Skeletal muscle satellite cell (primary cell): ENCODE measurements around the gene CAMK1D.

ENCODE experiments used
- H3K27me3 ChIP-seq: 2 replicates; pipeline ENCODE4 v1.7.0; 2013; ENCODE audit warnings: low read length; ENCODE audit not compliant: control insufficient read depth, insufficient read depth
- H3K36me3 ChIP-seq: 2 replicates; pipeline ENCODE4 v1.7.0; 2013; ENCODE audit warnings: mild to moderate bottlenecking, control low read depth, low read length; ENCODE audit not compliant: insufficient read depth
- H3K4me1 ChIP-seq: 2 replicates; pipeline ENCODE4 v1.7.0; 2013; ENCODE audit warnings: low read length; ENCODE audit not compliant: control insufficient read depth, insufficient read depth
- H3K4me2 ChIP-seq: 2 replicates; pipeline ENCODE4 v1.7.0; 2013; ENCODE audit warnings: mild to moderate bottlenecking, low read length
- H3K4me3 ChIP-seq: 2 replicates; pipeline ENCODE4 v1.7.0; 2013; ENCODE audit warnings: low read length
- H3K9ac ChIP-seq: 2 replicates; pipeline ENCODE4 v1.7.0; 2013; ENCODE audit warnings: mild to moderate bottlenecking, low read depth, low read length, moderate library complexity
- H3K9me3 ChIP-seq: replicated peaks from 2 replicates; pipeline ENCODE4 v1.7.0; 2013; ENCODE audit warnings: mild to moderate bottlenecking, control low read depth, low read length

Gene CAMK1D

DNA sequence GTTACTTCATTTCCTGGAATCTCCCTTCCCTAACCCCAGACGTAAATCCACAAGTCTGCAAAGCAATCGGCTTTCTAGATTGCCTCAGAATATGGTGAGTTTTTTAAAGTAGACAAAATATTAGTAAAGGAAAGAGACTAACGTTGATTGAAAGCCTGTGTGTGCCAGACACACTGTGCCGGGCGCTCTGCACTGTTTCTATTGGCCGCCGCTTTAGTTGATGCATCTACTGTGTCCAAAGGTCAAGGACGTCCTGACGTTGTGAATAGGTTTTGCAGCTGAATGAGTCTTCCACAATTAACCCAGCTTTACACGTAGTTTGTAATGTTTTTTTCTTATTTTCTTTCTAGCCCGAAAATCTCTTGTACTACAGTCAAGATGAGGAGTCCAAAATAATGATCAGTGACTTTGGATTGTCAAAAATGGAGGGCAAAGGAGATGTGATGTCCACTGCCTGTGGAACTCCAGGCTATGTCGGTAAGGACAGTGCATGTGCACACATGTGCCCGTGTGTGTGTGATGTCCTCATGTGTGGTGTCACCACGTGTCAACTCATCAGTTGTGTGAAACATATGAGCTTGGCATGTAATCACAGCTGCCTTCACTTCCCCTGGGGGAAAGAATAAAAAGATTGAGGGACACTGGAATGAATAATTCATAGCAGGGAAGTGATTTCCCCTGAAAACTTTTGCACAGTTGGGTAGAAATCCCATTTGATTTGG lies 420.1 kb downstream of the CAMK1D start:
- no peak overlapping the region for H3K4me2 ChIP-seq
- peaks cover 2% of the 10 kb centered on the region for H3K27me3 ChIP-seq
- no peaks in the 10 kb centered on the region for H3K36me3 ChIP-seq
- H3K9me3 ChIP-seq, result no peaks in the 10 kb centered on the region
- no peak overlapping the region for H3K9ac ChIP-seq
- no peaks in the 10 kb centered on the region for H3K4me1 ChIP-seq
- H3K4me3 ChIP-seq, result no peak overlapping the region

GRCh38 chr10:12771981-12772760 lies 422.8 kb downstream of the CAMK1D start:
- no peak overlapping the region for H3K9ac ChIP-seq
- H3K4me2 ChIP-seq, result no peak overlapping the region
- no peaks in the 10 kb centered on the region for H3K36me3 ChIP-seq
- H3K27me3 ChIP-seq, result peaks cover 2% of the 10 kb centered on the region
- H3K9me3 ChIP-seq, result no peaks in the 10 kb centered on the region
- H3K4me1 ChIP-seq, result no peaks in the 10 kb centered on the region
- H3K4me3 ChIP-seq, result no peak overlapping the region

DNA sequence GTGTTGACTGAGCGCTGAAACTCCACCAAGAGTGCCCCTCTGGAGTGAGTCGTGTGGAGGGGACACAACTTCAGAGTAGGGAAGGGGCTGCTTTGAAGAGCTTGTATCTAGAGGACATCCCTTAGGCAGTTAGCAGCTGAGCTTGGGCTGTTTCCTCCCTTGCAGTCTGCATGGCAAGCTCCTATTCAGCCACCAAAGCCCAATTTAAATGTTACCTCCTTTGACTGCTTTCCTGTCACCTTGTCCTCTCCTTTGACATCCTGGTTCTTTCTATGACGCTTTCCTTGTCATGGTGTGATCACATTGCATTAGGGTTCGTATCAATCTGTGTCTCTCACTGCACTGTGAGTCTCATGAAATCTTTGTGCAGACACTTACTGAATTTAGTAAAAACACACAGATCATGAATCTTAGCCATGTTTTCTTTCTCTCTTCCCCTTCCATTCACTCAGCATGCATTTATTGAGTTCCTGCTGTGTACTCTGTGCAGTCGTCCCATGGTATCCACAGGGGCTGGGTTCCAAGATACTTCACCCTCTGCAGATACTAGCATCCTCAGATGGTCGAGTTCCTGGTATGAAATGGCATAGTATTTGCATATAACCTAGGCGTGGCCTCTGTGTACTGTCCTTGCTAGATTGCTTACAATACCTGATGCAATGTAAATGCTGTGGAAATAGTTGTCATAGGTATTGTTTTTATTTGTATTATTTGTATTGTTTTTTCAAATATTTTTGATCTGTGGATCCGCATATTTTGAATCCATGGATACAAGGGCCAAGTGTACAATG lies 423.6 kb downstream of the CAMK1D start:
- Histone ChIP-seq H3K4me1 (no peaks in the 10 kb centered on the region), H3K27me3 (peaks cover 2% of the 10 kb centered on the region), H3K4me3 (no peak overlapping the region)

GRCh38 chr10:12774204-12774894 lies 425.0 kb downstream of the CAMK1D start:
- Histone ChIP-seq H3K27me3 (peaks cover 2% of the 10 kb centered on the region), H3K4me3 (no peak overlapping the region), H3K4me2 (no peak overlapping the region), H3K4me1 (no peaks in the 10 kb centered on the region), H3K9ac (no peak overlapping the region), H3K9me3 (no peaks in the 10 kb centered on the region), H3K36me3 (no peaks in the 10 kb centered on the region)

More for the DNA sequence above, 423.6 kb downstream of the CAMK1D start:
- H3K4me2 ChIP-seq, result no peak overlapping the region
- no peaks in the 10 kb centered on the region for H3K9me3 ChIP-seq
- no peaks in the 10 kb centered on the region for H3K36me3 ChIP-seq
- H3K9ac ChIP-seq, result no peak overlapping the region

- no peaks in the 10 kb centered on the region for H3K27me3 ChIP-seq
Observed at GRCh38 chr10:12777840-12778585, 428.7 kb downstream of the CAMK1D start.

GRCh38 chr10:12780634-12781601 lies 431.6 kb downstream of the CAMK1D start:
- Histone ChIP-seq H3K4me3 (no peak overlapping the region), H3K27me3 (peaks cover 10% of the 10 kb centered on the region), H3K4me1 (peaks cover 2% of the 10 kb centered on the region), H3K9me3 (no peaks in the 10 kb centered on the region), H3K4me2 (no peak overlapping the region), H3K9ac (no peak overlapping the region), H3K36me3 (no peaks in the 10 kb centered on the region)

More at GRCh38 chr10:12777840-12778585, 428.7 kb downstream of the CAMK1D start:
- Histone ChIP-seq H3K9me3 (no peaks in the 10 kb centered on the region), H3K9ac (no peak overlapping the region), H3K4me3 (no peak overlapping the region), H3K36me3 (no peaks in the 10 kb centered on the region), H3K4me2 (no peak overlapping the region), H3K4me1 (no peaks in the 10 kb centered on the region)

- H3K4me3 ChIP-seq, result no peak overlapping the region
- no peaks in the 10 kb centered on the region for H3K9me3 ChIP-seq
- peaks cover 2% of the 10 kb centered on the region for H3K4me1 ChIP-seq
- H3K27me3 ChIP-seq, result peaks cover 10% of the 10 kb centered on the region
- no peaks in the 10 kb centered on the region for H3K36me3 ChIP-seq
- no peak overlapping the region for H3K9ac ChIP-seq
- H3K4me2 ChIP-seq, result no peak overlapping the region
Observed at GRCh38 chr10:12781976-12782375, 432.6 kb downstream of the CAMK1D start.

GRCh38 chr10:12782537-12782936 lies 433.2 kb downstream of the CAMK1D start:
- Histone ChIP-seq H3K4me1 (peaks cover 2% of the 10 kb centered on the region), H3K36me3 (no peaks in the 10 kb centered on the region), H3K4me3 (no peak overlapping the region), H3K4me2 (no peak overlapping the region), H3K27me3 (peaks cover 10% of the 10 kb centered on the region), H3K9me3 (no peaks in the 10 kb centered on the region), H3K9ac (no peak overlapping the region)

- H3K9me3 ChIP-seq, result no peaks in the 10 kb centered on the region
- no peak overlapping the region for H3K4me2 ChIP-seq
- peaks cover 2% of the 10 kb centered on the region for H3K4me1 ChIP-seq
- H3K9ac ChIP-seq, result no peak overlapping the region
- peaks cover 10% of the 10 kb centered on the region for H3K27me3 ChIP-seq
- H3K36me3 ChIP-seq, result no peaks in the 10 kb centered on the region
- no peak overlapping the region for H3K4me3 ChIP-seq
Observed at GRCh38 chr10:12783293-12783692, 433.9 kb downstream of the CAMK1D start.

DNA sequence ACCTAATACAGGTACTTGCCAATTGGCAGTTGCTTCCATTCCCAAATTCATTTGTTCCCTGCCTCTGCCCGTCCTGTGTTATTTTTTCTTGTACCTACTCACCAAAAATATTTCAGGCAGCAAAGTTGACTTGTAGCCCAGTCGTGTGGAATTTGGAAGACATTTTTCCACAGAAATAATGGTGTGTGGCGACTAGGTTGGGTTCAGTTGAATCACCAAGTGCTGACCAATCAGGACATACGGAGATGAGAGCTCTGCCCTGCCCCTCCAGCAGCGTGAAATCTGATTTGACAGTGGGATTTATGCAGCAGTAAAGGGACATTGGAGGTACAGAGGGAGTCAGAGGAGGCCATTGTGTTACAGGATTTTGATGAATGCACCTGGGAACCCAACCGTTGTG lies 435.3 kb downstream of the CAMK1D start:
- Histone ChIP-seq H3K9ac (no peak overlapping the region), H3K4me2 (no peak overlapping the region), H3K36me3 (no peaks in the 10 kb centered on the region), H3K27me3 (peaks cover 10% of the 10 kb centered on the region), H3K4me3 (no peak overlapping the region), H3K9me3 (no peaks in the 10 kb centered on the region), H3K4me1 (peaks cover 2% of the 10 kb centered on the region)
